NT2/D1 (cell line): Measurements from ENCODE around the gene CYP11A1.

Experiments
- SUZ12 ChIP-seq: IDR thresholded peaks from 2 replicates; pipeline ENCODE4 v1.6.1; 2011; ENCODE audit not compliant: insufficient read length, insufficient read depth; ENCODE audit errors: extremely low read depth
- YY1 ChIP-seq: IDR thresholded peaks from 2 replicates; pipeline ENCODE4 v1.6.1; 2011; ENCODE audit not compliant: insufficient read length, insufficient read depth
- ZNF274 ChIP-seq: IDR thresholded peaks from 2 replicates; pipeline ENCODE4 v1.6.1; 2011; ENCODE audit warnings: mild to moderate bottlenecking, low read depth, low read length

GRCh38 chr15:74332611-74333010, 34.8 kb downstream of the CYP11A1 start:
- no peak for TF ChIP-seq ZNF274
- no peak for TF ChIP-seq SUZ12
- TF ChIP-seq YY1, result no peak
